HG02678 (cell line): ENCODE data around the gene TLE2.
"Not testable (repeated sequence)": the region's sequence is repeated elsewhere in the genome, so short reads cannot be mapped to it uniquely, and the experiment has no call there.

ENCODE experiments used
- ATAC-seq: cut with Tn5 transposase; IDR thresholded peaks from one replicate; pipeline ENCODE4 v1.9.1; 2021; ENCODE audit warnings: mild to moderate bottlenecking, moderate library complexity; ENCODE audit not compliant: unreplicated experiment

TLE2 gene

DNA sequence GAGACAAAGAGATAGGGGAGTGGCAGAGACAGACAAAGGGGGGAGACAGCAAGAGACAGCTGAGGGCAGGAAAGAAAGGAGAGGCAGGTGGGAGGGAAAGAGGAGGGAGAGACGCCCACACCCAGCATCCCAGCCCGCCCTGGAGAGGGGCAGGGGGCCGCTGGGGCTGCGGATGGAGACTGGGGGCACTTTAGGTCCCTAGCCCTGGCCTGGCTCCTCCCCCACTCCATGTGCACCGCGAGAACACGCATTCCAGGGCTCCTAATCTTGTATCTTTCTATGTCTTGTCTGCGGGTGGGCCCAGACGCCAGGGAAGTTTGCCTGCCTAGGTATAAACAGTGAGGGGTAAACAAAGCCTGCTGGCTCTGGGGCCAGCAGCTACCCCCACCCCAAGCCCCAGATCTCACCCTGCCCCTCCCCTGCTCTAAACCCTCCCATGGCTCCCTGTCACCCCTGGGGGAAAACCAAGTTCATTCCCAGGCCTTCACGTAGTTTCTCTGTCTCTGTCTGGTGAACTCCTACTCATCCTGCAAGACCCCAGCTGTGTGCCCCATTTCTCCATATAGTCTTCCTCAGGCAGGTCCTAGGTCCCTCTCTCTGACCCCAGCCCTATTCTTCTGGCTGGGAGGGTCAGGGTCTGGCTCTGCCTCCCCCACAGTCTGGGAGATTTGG is 27.5 kb upstream of the TLE2 start:
- ATAC-seq, result no peak

DNA sequence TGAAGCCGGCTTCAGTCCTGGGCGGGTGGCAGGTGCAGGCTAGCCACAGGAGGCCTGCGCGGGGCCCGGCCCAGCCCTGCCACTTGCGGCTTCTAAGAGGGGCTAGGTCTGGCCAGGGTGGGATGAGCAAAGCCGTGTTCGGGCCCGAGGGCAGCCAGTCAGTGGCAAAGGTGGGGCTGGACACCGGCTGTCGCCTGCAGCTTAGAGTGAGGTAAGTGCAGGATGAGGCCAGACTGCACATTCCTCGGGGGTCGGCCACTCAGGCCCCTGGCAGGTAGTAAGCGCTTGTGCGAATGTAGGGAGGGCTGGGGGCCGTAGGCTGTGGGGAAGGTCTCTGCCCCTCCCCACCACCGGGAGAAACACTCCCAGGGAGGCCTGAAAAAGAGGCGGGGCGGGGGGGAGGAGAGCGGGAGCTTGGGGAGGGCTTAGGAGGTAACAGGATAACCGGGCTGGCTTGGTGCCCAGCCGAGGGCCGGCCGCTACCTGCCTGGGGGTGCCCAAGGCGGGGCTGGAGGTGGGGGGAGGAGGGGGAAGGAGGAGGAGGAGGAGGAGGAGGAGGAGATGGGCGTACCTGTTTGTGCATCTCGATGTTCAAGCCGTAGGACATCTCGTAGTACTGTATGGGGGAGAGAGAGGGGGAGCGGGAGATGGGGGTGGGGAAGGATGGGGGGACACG is 26.8 kb upstream of the TLE2 start:
- no peak for ATAC-seq

DNA sequence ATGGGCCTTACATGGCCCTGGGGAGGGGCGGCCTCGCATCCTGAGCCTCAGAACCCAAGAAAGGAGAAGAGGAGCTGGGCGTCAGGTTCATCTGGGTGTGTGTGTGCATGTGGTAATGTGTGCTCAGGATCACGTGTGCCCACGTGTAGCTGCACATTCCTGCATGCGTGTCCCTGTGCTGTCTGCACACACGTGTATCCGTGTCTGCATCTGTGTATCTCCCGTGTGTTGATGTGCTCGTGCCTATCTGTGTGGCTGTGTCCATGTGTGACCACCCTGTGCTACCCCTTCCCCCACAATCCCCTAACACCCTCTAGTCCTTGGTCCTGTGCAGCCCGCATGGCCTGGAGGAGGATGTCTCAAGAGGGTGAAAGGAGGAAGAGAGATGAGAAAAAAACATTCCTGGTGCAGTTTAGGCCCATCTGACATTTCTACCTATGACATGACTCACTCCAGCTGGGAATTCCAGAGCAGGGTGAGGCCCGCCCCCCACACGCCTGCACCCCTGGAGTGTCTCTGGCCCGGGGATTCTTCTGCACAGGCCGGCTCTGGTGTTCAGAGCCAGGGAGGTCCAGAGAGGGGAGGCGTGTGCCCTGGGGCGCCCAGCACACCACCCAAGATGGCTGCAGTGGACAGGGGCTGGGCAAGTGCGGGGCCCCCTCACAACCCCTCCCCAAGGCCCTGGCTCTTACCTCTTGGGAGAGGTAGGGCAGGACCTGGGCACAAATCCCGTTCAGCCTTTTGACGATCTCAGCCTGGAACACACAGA is 26.1 kb upstream of the TLE2 start:
- ATAC-seq, result no peak

DNA sequence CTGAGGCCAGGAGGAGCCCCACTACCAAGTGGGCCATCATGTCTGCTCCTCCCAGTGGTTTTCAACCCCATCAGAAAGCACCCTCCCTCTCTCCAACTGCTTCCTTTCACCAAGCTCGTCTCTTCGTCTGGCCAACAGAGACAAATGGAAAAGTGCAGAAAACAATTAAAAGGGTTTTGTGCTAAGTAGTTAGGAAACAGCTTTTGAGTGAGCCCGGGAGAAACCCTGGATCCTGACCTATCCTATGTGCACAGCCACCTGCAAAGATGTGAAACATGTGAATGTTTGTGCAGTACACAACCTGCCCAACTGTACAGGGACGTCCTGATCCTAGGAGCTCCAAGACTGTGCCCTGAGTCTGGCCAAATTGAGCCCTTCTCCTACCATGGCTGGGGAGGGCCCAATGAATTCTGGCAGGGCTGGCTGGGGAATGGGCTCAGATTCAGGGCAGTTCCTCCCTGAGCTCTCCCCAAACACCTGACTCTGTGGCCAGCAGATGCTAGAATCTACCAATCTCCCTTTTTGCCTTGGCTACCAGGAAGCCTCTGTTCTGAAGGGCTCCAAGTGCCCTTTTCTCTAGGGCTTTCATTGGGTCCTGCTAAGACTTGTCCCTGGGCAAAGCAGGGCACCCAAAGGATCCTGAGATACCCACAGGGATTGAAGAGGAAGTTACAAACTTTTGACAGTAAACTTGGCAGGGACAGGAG is 25.3 kb upstream of the TLE2 start:
- no peak for ATAC-seq

DNA sequence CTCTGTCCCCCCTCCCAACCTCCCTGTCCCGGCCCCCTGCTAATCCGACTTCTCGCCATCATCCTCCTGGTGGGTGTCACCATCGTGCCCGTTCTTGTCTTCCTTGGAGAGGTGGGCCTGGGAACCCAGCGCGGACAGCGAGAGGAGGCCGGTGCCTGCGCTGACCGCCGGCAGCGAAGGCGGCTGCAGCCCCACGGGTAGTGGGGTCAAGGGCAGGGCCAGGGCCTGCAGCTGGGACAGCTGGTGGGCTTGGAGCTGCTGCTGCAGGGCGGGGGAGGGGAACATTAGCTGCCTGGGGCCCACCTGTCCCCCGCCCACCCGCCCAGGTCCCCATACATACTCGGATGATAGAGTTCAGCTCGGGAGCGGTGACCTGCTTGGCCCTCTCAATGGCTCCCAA is 24.7 kb upstream of the TLE2 start:
- no peak for ATAC-seq

DNA sequence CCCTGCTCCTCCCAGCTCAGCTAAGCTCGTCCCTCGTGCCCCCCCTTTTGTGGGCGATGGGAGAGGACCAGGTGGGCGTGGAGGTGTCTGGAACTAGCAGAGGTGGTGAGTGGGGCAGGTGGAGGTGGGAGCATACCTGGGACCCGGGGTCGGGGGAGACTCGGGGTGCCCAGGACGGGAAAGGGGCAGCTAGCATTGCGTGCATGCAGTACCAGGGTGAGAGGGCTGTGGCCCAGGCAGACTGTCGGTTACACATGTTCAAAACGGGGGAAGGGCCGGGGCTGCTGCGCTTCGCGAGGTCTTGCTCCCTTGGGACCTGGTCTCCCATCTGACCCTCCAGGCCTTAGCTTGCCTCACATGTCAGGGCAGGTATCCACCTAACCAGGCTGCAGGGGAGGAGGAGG is 24.1 kb upstream of the TLE2 start:
- ATAC-seq, result no peak

DNA sequence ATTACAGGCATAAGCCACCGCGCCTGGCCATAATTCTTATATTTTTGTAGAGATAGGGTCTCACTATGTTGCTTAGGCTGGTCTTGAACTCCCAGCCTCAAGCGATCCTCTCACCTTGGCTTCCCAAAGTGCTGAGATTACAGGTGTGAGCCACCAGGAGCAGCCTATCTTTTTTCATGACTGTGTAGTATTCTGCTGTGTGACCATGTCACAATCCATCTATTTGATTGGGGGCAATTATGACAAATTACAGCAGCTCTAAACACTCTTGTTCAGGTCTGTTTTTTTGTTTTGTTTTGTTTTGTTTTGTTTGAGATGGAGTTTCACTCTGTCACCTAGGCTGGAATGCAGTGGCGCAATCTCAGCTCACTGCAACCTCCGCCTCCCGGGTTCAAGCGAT is 20.9 kb upstream of the TLE2 start:
- not testable (repeated sequence) for ATAC-seq

DNA sequence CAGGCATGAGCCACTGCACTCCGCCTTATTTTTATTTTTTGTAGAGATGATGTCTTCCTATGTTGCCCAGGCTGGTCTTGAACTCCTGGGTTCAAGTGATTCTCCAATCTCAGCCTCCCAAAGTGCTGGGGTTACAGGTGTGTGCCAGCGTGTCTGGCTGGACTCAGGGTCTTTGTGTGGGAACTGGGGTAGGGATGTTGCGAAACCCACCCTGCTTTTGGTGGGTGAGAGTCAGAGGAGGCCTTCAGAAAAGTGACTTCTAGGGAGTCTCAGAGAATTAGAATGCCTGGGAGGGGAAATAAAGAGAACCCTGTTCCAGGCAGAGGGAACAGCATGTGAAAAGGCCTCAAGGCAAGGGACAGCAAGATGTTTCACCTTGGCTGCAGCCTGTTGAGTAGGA is 20.0 kb upstream of the TLE2 start:
- ATAC-seq, result no peak

DNA sequence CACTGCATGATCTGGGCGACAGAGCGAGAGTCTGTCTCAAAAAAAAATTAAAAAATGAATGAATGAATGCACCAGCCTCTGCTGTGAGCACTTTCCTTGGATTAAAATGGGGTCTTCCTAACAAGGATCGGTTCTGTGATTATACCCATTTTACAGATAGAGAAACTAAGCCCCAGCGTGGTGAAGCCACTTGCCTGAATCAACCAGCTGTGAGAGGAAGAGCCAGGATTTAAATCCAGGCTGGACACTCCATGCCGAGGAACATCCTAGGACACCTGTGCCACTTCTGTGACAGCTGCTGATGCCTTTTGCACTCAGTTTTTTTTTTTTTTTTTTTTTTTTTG is 19.1 kb upstream of the TLE2 start:
- ATAC-seq, result no peak

DNA sequence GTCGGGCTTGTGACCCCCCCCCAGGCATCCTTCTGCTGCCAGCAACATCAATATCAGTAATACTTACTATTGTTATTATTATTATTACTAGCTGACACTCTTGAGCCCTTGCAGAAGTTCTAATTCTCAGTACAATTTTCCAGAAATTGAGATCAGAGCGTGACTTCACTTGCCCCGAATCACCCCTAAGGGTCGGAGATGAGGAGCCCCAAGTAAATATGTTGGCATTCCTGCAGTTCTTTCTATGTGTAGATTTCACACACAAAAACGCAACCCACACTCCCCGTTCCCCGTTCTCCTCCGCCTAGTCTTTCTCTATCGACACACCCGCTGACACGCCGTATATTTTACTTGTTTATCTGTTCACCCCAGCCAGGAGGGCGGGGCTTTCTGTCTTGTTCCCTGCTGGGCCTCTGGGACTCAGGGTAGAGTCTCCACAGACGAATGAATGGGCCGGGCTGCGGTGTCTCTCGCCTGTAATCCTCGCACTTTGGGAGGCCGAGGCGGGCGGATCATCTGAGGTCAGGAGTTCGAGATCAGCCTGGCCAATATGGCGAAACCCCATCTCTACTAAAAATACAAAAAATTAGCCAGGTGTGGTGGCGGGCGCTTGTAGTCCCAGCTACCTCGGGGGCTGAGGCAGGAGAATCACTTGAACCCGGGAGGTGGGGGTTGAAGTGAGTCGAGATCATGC is 18.6 kb upstream of the TLE2 start:
- ATAC-seq, result no peak

DNA sequence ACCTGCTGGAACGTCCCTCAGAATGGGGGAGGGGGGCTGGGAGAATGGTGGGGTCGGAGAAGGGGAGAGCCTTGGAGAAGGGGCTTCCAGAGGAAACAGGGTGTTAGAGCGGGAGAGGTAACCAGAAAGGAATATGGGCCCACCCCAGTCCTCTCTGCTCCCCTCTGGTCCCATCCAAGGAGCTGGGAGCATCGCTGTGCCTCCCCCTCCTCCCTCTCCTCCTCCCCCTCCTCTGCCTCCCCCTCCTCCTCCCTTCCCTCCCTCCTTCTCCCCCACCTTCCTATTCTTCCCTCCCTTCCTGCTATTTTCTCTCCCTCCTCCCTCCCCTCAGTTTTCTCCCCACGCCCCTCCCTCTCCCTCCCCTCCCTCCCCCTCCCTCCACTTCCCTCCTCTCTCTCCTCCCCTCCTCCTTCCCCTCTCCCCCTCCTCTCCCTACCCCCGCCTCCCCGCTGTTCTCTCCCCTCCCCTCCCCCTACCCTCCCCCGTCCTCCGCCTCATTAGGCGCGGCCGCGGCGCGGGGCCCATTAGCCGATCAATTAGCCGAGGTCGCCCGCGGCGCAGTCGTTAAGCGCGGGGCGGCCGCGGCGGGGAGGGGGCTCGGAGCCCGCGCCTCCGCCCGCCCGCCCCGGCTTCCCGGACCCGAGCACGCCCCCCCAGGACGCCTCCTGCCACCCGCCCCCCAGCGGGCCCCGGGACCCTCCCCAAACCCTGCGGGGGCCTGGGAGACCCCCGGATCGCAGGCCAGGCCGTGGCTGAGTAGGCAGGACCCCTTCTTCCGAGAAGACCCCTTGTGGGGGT is 17.8 kb upstream of the TLE2 start:
- ATAC-seq, result no peak

DNA sequence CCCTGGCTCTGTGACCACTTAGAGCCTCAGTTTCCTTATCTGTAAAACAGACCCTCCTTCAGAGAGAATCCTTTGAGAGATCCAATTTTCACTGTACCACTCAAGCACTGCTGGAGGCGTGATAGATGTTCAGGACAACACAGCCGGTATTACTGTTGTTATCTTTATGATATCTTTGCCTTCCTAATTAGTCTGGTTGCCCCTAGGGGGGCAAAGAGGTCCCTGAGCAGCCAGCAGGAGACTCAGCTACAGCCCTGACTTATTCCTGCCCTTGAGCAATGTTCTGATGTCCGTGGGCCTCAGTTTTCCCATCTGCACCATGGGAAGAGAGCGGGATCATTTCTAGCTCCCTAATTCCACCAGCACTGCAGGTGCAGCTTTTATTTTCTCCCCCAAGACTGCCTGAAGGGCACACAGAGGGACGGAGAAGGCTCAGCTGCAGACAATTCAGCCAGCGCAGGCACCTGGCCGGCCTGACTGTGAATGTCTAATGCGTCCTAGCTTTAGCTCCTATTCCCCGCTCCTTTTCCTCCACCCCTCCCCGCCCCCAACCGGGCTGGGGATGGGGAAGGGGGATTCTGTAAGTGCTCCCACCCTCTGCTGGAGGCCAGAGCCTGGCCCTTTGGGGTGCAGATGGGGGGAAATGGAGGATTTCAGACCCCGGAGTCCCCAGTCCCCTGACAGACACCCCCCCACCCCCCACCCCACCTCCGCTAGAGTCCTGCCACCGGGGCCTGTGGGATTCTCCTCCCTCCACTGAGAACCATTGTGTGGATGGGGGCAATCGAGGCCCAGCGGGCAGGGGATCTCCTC is 17.0 kb upstream of the TLE2 start:
- ATAC-seq, result no peak

DNA sequence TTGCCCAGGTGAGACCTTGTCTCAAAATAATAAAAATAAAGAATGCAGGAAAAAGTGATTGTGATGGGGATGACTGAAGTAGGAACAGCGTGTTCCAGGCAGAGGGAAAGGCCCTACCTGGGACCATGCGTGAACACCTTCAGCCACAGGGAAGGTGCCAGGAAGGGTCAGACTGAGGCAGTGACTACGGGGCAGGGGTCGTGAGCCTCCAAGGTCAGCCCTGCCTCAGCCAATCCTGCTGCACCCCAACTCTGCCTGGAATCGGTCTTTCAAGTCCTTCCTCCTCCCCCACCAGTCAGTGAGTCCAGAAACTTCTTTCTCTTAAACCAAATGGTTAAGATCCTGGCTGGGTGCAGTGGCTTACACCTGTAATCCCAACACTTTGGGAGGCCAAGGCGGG is 16.1 kb upstream of the TLE2 start:
- no peak for ATAC-seq

DNA sequence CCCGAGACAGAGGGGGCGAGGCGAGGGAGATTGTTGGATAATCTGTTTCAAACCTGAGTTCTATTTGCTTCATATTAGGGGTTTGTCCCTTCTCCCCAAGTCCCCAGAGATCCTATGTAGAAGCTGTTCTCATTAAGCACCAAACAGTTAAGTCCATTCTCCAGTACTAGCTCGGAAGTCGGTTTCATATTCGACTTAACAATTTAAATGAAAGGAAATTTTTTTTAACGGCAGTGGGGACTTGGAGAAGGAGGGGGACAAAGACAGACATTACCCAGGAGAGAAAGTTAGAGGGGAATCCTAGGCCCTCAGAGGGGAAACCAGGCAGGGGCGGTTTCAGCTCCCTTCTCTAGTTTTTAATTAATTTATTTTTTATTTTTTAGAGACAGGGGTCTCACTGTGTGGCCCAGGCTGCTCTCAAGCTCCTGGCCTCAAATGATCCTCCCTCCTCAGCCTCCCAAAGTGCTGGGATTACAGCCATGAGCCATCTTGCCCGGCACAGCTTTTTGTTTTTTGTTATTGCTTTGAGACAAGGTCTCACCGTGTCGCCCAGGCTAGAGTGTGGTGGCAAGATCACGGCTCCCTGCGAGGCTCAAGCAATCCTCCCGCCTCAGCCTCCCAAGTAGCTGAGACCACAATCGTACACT is 13.7 kb upstream of the TLE2 start:
- no peak for ATAC-seq

DNA sequence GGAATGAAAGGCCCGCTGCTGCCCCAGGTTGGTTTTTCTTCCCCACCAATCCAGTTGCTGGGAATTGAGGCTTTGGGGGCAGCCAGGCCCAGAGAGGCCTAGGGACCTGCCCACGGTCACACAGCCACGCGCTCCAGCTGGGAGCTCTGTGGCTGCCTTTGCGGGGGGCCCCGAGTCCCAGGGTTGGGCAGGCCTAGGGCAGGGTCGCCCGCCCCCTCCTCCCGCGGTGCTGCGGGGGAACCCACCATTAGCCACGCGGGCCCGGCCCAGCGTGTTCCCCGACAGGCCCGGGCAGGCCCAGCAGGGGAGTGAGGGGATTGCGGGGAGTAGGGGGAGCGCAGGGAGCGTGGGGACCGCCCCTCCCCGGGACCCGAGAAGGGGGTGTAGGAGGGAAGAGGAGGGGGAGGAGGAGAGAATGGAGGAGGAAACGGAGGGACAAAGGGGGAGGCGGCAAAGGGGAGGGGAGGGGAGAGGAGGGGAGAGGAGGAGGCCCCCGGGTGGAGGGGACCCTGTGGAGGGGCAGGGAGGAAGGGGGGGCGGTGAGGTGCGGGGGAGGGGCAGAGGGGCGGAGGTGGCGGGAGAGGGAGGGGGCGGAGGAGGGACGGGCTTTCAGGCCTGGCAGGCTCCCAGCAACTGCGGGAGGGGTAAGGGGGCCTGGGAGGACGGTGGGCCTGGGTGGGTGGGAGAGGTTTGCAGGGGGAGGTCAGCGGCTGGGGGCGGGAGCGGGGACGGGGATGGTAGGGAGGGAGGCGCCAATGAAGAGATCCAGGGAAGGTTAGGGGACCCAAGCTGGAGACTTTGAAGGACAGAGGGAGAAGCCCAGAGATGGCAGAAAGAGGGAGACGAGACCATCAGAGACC is 12.9 kb upstream of the TLE2 start:
- no peak for ATAC-seq

DNA sequence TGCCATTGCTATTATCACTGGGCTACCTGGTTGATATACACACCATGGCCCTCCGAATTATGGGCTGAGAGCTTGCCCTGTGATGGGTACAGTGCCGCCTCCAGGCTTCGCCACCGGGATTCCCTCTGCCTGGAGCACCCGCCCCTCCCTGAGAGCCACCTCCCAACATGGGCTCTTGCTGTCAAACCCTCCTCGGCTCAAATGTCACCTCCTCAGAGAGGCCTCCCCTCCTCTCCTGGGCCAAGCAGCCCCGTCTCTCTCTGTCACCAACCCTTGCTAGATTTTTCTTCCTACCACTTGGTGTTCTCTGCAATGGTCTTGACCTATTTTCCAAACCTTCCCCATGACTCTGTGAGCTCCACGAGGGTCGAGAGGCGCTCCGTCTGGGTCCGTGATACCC is 12.2 kb upstream of the TLE2 start:
- ATAC-seq, result no peak

DNA sequence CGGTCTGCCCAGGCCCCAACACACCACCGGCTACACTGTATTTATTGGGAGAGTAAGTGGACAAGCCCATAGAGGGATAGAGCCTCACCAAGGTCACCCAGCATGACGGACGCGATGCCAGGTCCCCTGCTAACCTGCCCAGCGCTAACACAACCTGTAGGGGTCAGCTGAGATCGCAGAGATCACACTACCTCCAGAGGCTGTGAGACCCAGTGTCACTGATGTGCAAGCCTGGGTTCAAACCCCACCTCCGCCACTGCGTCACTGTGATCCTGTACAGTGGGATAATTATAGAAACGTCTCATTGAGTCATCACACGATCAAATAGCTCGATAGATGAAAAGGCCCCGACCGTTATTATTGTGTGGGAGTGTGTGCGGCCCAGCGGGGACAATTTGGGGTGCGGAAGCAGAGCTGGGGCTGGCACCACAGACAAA is 10.6 kb upstream of the TLE2 start:
- no peak for ATAC-seq

DNA sequence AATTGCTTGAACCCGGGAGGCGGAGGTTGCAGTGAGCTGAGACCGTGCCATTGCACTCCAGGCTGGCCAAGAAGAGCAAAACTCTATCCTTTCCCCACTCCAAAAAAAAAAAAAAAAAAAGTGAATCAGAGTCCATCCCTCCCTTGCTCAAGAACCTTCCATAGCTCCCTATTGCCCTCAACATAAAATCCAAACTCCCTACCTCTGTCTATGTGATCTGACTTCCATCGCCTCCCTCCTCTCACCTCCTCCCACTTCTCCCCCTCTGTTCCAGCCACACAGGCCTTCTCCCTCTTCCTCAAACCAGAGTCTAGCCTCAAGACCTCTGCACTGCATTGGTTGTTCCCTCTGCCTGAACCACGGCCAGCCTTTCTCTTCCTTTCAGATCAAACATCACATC is 10.0 kb upstream of the TLE2 start:
- ATAC-seq, result no peak
